ENCODE results near the gene PDE7B. TPM values are rescaled to one million over a fixed set of nuclear protein-coding genes. Genes with fewer than 3 reads are reported as not detected.

PDE7B gene
- total and polyA plus RNA-seq, 2 of the 4 experiments (the other 2 are of a cell fraction): 7.8 to 12.4 TPM

DNA sequence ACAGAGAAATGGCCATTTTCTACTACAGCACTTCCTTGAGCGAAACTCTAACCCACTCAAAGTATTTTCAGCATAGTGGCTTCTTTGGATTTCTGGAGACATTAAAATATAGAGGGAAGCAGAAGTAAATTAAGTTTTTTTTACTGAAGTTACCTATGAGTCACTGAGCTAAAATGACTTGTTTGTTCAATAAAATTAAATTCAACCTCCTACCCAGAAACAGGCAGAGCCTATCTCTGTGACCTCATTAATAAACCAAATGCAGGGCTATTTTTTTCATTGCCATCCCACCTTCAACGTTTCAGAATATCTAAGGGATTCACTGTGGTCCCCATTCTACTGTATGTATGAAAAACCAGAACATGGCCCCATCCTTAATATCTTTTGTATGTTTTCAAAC lies 265.6 kb downstream of the PDE7B start:
- peak; percentile 51 for DNase-seq
- peak overlapping the region; percentile 53; the same call in 1 of the 2 replicates for H3K4ac ChIP-seq (ENCODE audit: low read depth, low read length)

More for the DNA sequence above, 265.6 kb downstream of the PDE7B start:
- H3K9ac ChIP-seq (ENCODE audit: low read depth, low read length): no peak overlapping the region
- H3K9me3 ChIP-seq (ENCODE audit: control insufficient read depth, insufficient read depth, low read length): no peaks in the 10 kb centered on the region
- ChIA-PET POLR2A (ENCODE audit: unreplicated experiment) (no interaction called here), CTCF (interaction anchor here (1.3 kb wide), 1 partner anchor 109 kb away, joined by 3 read pairs; no protein-coding TSS in a partner anchor)
- H4K91ac ChIP-seq (ENCODE audit: insufficient read depth, low read depth, low read length): 0 out of 2 replicates have a peak overlapping the region, but pooled peaks have one; percentile 14
- H2BK20ac ChIP-seq (ENCODE audit: low read depth, low read length): peak overlapping the region; percentile 69; the same call in 1 of the 2 replicates
- TF ChIP-seq POLR2A (IDR thresholded peaks at IDR 0.05; ENCODE audit: low read depth, low read length): no peak
- TF ChIP-seq, protein P1, sequence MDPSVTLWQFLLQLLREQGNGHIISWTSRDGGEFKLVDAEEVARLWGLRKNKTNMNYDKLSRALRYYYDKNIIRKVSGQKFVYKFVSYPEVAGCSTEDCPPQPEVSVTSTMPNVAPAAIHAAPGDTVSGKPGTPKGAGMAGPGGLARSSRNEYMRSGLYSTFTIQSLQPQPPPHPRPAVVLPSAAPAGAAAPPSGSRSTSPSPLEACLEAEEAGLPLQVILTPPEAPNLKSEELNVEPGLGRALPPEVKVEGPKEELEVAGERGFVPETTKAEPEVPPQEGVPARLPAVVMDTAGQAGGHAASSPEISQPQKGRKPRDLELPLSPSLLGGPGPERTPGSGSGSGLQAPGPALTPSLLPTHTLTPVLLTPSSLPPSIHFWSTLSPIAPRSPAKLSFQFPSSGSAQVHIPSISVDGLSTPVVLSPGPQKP (IDR thresholded peaks at IDR 0.05; ENCODE audit: borderline replicate concordance, low read depth, low read length): no peak
- TF ChIP-seq FOS (IDR thresholded peaks at IDR 0.05; ENCODE audit: low read depth, low read length): no peak
- no peak for TF ChIP-seq MXI1 (IDR thresholded peaks at IDR 0.05; ENCODE audit: borderline replicate concordance, low read depth, low read length)
- H3K36me3 ChIP-seq (ENCODE audit: control insufficient read depth, insufficient read depth, low read length): peaks cover 18% of the 10 kb centered on the region
- no peak overlapping the region for H3K4me3 ChIP-seq (ENCODE audit: insufficient read depth, low read depth, low read length)
- dilution Hi-C loops (cut with HindIII; ENCODE audit: low sequenced_read_pairs, unreplicated experiment): no loop called here
- H3K27ac ChIP-seq (ENCODE audit: insufficient read depth, low read length): peak overlapping the region; percentile 67; the same call in 1 of the 2 replicates
- H3K56ac ChIP-seq (ENCODE audit: extremely low read depth, insufficient read depth, low read length): no peak overlapping the region
- H4K20me1 ChIP-seq (ENCODE audit: insufficient read depth, low read length): no peaks in the 10 kb centered on the region
- peak overlapping the region; percentile 90; the same call in 1 of the 2 replicates for H3K14ac ChIP-seq (replicated peaks; ENCODE audit: low read depth, low read length)
- peak overlapping the region; percentile 36; the same call in 1 of the 3 replicates for H2BK15ac ChIP-seq (ENCODE audit: low read depth, low read length)
- ATAC-seq (ENCODE audit: low read depth): peak; percentile 68
- WGBS, 2 experiments (ENCODE audit: extremely low coverage in 2 of 2, insufficient read length in 1 of 2): no CpG with 5 or more reads among the region's 2 CpGs
- BruUV-seq (replicated peaks): no TSS peak
- peaks cover 17% of the 10 kb centered on the region for H3K4me1 ChIP-seq (ENCODE audit: control insufficient read depth, insufficient read depth, low read length)
- in situ Hi-C loops (cut with MboI; ENCODE audit: low sequenced_read_pairs): no loop called here
- peak overlapping the region; percentile 91 for H3K18ac ChIP-seq (ENCODE audit: low read depth, low read length)
- peak overlapping the region; percentile 47 for H2BK5ac ChIP-seq (ENCODE audit: low read depth, low read length, poor library complexity, severe bottlenecking)
- 0 out of 2 replicates have a peak overlapping the region, but pooled peaks have one; percentile 60 for H3K23ac ChIP-seq (ENCODE audit: low read depth, low read length)
- no peaks in the 10 kb centered on the region for H3K27me3 ChIP-seq (ENCODE audit: control insufficient read depth, insufficient read depth, low read length)
- intact Hi-C loops (cut with micrococcal nuclease): no loop called here
- peaks cover 10% of the 10 kb centered on the region; the same call in 1 of the 2 replicates for H3K9me1 ChIP-seq (ENCODE audit: insufficient read depth, low read length)
- H2AFZ ChIP-seq (replicated peaks; ENCODE audit: low read length, poor library complexity): no peak overlapping the region
- peak overlapping the region; percentile 72; the same call in 1 of the 2 replicates for H3K4me2 ChIP-seq (ENCODE audit: low read depth, low read length)
- no peak overlapping the region for H2AK9ac ChIP-seq (replicated peaks; ENCODE audit: low read depth, low read length, poor library complexity)
- H4K8ac ChIP-seq (ENCODE audit: low read depth in 2 of 2, low read length in 2 of 2): peak overlapping the region; percentile 3 to 70; a peak in 2 of 4 replicates
- peak overlapping the region; percentile 84; the same call in 1 of the 2 replicates for H4K5ac ChIP-seq (ENCODE audit: low read depth, low read length)
- H3K79me1 ChIP-seq (ENCODE audit: low read depth in 1 of 2, low read length in 2 of 2): peaks cover 29 to 51% of the 10 kb centered on the region in 2 experiments
- H2AK5ac ChIP-seq (ENCODE audit: low read depth, low read length): peak overlapping the region; percentile 69; the same call in 1 of the 2 replicates
- H2BK120ac ChIP-seq (ENCODE audit: low read depth, low read length): peak overlapping the region; percentile 55; the same call in 1 of the 2 replicates
